ENCODE measurements around the gene CRIP2.

DNA sequence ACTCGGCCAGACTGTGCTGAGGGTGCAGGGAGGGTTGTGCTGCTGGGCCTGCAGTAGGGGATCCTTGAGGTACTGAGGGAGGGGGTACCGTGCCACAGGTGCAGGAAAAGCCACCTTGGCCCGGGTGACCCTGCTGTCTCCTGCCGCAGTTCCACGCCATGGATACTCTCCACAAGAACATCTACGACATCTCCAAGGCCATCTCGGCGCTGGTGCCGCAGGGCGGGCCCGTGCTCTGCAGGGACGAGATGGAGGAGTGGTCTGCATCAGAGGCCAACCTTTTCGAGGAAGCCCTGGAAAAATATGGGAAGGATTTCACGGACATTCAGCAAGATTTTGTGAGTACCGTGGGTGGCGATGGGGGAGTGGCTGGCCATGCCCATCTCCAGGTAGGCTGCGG, 14.0 kb upstream of the CRIP2 start:
- TF ChIP-seq EZH2 (IDR thresholded peaks at IDR 0.05) = no peak
- TF ChIP-seq POLR2AphosphoS5 (IDR thresholded peaks at IDR 0.05; ENCODE audit: borderline replicate concordance, low read depth, low read length) = no peak; the same call in 1 of the 2 replicates
